A549 treated with DMSO at 1 μM for 4 hours (cell line): ENCODE data around the gene PM20D2. TPM values are rescaled to one million over a fixed set of nuclear protein-coding genes. Genes with fewer than 3 reads are reported as not detected.

Experiments
- total RNA-seq: library from RNA; stranded (reverse); fragments of 200-300 nt; extraction: Qiagen RNA extraction; gene quantifications from 5 replicates; pipeline ENCODE4 v1.2.3, GENCODE V29; 2022; ENCODE audit warnings: low read depth

The PM20D2 gene, protein sequence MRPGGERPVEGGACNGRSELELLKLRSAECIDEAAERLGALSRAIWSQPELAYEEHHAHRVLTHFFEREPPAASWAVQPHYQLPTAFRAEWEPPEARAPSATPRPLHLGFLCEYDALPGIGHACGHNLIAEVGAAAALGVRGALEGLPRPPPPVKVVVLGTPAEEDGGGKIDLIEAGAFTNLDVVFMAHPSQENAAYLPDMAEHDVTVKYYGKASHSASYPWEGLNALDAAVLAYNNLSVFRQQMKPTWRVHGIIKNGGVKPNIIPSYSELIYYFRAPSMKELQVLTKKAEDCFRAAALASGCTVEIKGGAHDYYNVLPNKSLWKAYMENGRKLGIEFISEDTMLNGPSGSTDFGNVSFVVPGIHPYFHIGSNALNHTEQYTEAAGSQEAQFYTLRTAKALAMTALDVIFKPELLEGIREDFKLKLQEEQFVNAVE
- total RNA-seq: 10.2 to 18.4 TPM (median 14.8 TPM) in 5 replicates

GRCh38 chr6:89145956-89146717 is at the start of gene PM20D2:
Gene PM20D2 (plus strand): TSS chr6:89146055. CDS start chr6:89146145, 90 bp downstream.

GRCh38 chr6:89117211-89118108 is 28.4 kb upstream of the PM20D2 start, which contains the start of gene SRSF12:
Gene SRSF12 (minus strand): TSS chr6:89118071. CDS start chr6:89117887, 184 bp downstream.

Other genes starting within 250 kb of the PM20D2 start
- 8.4 to 11.0 TPM (median 9.3 TPM) in 5 replicates for gene RNGTT, start 182.4 kb upstream of the PM20D2 start, total RNA-seq
- gene PNRC1, start 65.3 kb upstream of the PM20D2 start, total RNA-seq: 17.0 to 27.1 TPM (median 22.4 TPM) in 5 replicates
- 0.84 to 1.6 TPM (median 1.1 TPM) in 5 replicates for gene SRSF12, start 28.0 kb upstream of the PM20D2 start, total RNA-seq
- gene GABRR1, start 71.3 kb downstream of the PM20D2 start, total RNA-seq: not detected in 5 replicates
- gene GABRR2, start 169.2 kb downstream of the PM20D2 start, total RNA-seq: 0.07 to 0.09 TPM (median 0.07 TPM) in 3 of 5 replicates, not detected in the others
- 13.3 to 18.4 TPM (median 16.1 TPM) in 5 replicates for gene UBE2J1, start 206.7 kb downstream of the PM20D2 start, total RNA-seq